Psoas muscle (tissue), 8 donors: ENCODE results near the gene GSTM5. TPM values are rescaled to one million over a fixed set of nuclear protein-coding genes. Genes with fewer than 3 reads are reported as not detected.
"Not testable (repeated sequence)": the region's sequence is repeated elsewhere in the genome, so short reads cannot be mapped to it uniquely, and the experiment has no call there.

Experiments used
- ATAC-seq, 4 donors: fragments of 200-7000 bp; cut with Tn5 transposase; one replicate each; pipeline ENCODE4 v1.9.1; 2020; ENCODE audit warnings: moderate library complexity in 3 of 4, mild to moderate bottlenecking in 2 of 4
- DNase-seq, 2 donors: peaks; one replicate each; pipeline ENCODE4 v3.0.0-alpha.2; 2020
- H3K27ac ChIP-seq: fragments of 200-600 bp; one replicate; pipeline ENCODE4 v1.8.0; 2022
- H3K27me3 ChIP-seq, 3 donors: fragments of 200-600 bp in 1 of 3; one replicate each; pipeline versions ENCODE4 v1.6.1 to v1.8.0; 2013 to 2022; ENCODE audit warnings: low read length in 2 of 3, mild to moderate bottlenecking in 2 of 3, moderate library complexity in 1 of 3; ENCODE audit not compliant: insufficient read depth in 3 of 3
- H3K36me3 ChIP-seq, 2 donors: fragments of 200-600 bp in 1 of 2; one replicate each; pipeline versions ENCODE4 v1.6.1 to v1.8.0; 2013 to 2022; ENCODE audit warnings: low read depth in 1 of 2, mild to moderate bottlenecking in 1 of 2, moderate library complexity in 1 of 2; ENCODE audit not compliant: insufficient read depth in 1 of 2
- H3K4me1 ChIP-seq: fragments of 200-600 bp; one replicate; pipeline ENCODE4 v1.8.0; 2022
- H3K4me3 ChIP-seq: fragments of 200-600 bp; one replicate; pipeline ENCODE4 v1.8.0; 2022; ENCODE audit warnings: mild to moderate bottlenecking
- H3K9me3 ChIP-seq: fragments of 200-600 bp; one replicate; pipeline ENCODE4 v1.8.0; 2022
- WGBS, 3 donors: extraction: QIAGEN DNeasy Blood & Tissue Kit; methylation state at CpG; one replicate each; pipeline versions ENCODE4 v1.1.6 to v1.1.7; 2013; 5-methylcytosine and 5-hydroxymethylcytosine counted together
- intact Hi-C, 2 donors: fragments of 100-400 bp; cut with DNase I; formaldehyde crosslinking; loops; one replicate each; pipeline versions ENCODE4 v1.11.0 to v1.14.2; 2022
- long read RNA-seq, 2 donors: library from polyadenylated mRNA; unstranded; transcript quantifications; one replicate each; pipeline ENCODE4 v2.0.0, GENCODE V29; 2021
- polyA plus RNA-seq, 3 donors: library from polyadenylated mRNA; stranded (reverse); fragments of 200-250 nt; gene quantifications; one replicate each; pipeline ENCODE4 v1.2.3, GENCODE V29; 2013
- total RNA-seq, 4 donors: library from RNA; stranded (reverse); fragmentation: NEBNext Ultra II Directional in 2 of 4; extraction: Animal tissue kit (Norgen Biotek cat#: 25700) in 2 of 4; gene quantifications; one replicate each; pipeline versions ENCODE4 v1.2.1 to v1.2.4, GENCODE V29; 2021 to 2023
- TF ChIP-seq, protein P1 (sequence below): fragments of 200-600 bp; IDR thresholded peaks from one replicate; pipeline ENCODE4 v1.8.0; 2022; ENCODE audit warnings: antibody characterized with exemption
- donor health status: healthy with polysubstance abuse.
- donor health status: DM: no; HTN: no; CAD: no; lungs with moderate emphysema.
- donor health status: Bipolar disorder and iron deficiency.
- donor health status: healthy.
- donor health status: DM: yes; HTN: yes; CAD: no.
- donor health status: DM: no; HTN: no; CAD: no.
- donor health status: DM: no; HTN: no; CAD: no.
- donor health status: DM: yes; HTN: yes; CAD: no.

The GSTM5 gene
- total RNA-seq: 1 to 10 TPM in 2 of 4 donors, under 1 TPM in 2; 0.61 to 5.0 (median 1.1) TPM
- 1 to 10 TPM in 2 of 3 donors, under 1 TPM in 1; 0.53 to 1.4 (median 1.1) TPM for polyA plus RNA-seq
- long read RNA-seq, donor 1, partial matches to known transcripts: 0 of 1 reads
- long read RNA-seq, donor 1, other reads (novel, unspliced or antisense): 0 of 1 reads
- long read RNA-seq, donor 2, partial matches to known transcripts: 0 of 1 reads
- long read RNA-seq, donor 2, other reads (novel, unspliced or antisense): 0 of 1 reads

DNA sequence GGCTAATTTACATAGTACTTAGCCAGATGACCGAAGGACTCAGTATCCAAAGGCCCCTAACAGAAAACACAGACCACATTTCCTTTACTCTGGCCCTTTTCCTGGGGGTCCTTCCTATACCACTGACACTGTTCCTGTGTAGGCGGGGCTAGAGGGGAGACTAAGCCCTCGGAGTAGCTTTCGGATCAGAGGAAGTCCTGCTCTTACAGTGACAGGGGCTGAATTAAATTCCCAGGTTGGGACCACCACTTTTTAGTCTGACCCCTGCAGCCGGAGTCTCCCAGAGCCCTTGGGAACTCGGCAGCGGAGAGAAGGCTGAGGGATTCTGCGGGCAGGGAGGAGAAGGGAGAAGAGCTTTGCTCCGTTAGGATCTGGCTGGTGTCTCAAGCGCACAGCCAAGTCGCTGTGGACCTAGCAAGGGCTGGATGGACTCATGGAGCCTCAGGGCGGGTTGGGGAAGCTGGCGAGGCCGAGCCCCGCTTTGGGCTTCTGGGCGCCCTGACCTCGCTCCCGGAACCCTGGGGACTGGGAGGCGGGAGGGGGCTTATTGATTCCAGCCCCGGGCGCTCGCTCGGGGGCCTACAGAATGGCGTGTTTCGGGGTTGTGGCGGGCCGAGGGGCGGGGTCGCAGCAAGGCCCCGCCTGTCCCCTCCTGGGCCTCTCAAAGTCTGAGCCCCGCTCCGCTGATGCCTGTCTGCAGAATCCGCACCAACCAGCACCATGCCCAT, at the start of gene GSTM5:
Gene GSTM5, plus strand, starts transcription at position 659 of the 728 bp plus-strand sequence. Its CDS starts 62 bp downstream, at position 721.
- ATAC-seq: peak in 3 of 4 donors; percentile 20 to 60 (median 27)
- WGBS, 3 donors: 27 to 39% (median 37%) methylated on average over 21 to 33 of the region's 33 CpGs
- intact Hi-C loops, H3K36me3 ChIP-seq, H3K27me3 ChIP-seq, H3K27ac ChIP-seq, H3K9me3 ChIP-seq, H3K4me1 ChIP-seq: not testable (repeated sequence)
- H3K4me3 ChIP-seq: peak within 1 kb of the TSS; percentile 46
- peak; percentile 37 to 62 for DNase-seq

DNA sequence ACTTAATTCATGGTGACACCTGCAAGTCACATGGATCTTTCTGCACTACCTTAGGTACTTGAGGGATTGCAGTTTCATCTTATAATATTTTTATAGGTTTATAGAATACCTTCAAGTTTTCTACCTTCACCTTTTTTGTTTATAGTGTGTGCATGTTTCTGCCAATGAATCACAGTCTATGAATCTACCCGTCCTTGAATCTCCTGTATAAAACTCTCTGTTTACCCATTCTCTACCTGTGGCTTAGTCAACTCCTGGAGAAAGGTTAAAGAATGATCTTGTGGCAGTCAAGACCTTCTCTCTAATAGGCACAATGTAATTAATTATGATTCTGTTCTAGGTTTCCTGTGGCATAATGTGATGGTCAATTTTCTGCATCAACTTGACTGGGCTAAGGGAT, 47.4 kb upstream of the GSTM5 start:
- TF ChIP-seq, protein P1, sequence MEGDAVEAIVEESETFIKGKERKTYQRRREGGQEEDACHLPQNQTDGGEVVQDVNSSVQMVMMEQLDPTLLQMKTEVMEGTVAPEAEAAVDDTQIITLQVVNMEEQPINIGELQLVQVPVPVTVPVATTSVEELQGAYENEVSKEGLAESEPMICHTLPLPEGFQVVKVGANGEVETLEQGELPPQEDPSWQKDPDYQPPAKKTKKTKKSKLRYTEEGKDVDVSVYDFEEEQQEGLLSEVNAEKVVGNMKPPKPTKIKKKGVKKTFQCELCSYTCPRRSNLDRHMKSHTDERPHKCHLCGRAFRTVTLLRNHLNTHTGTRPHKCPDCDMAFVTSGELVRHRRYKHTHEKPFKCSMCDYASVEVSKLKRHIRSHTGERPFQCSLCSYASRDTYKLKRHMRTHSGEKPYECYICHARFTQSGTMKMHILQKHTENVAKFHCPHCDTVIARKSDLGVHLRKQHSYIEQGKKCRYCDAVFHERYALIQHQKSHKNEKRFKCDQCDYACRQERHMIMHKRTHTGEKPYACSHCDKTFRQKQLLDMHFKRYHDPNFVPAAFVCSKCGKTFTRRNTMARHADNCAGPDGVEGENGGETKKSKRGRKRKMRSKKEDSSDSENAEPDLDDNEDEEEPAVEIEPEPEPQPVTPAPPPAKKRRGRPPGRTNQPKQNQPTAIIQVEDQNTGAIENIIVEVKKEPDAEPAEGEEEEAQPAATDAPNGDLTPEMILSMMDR: no peak
- Histone ChIP-seq H3K4me3 (no peak overlapping the region), H3K4me1 (peaks cover 18% of the 10 kb centered on the region), H3K9me3 (no peaks in the 10 kb centered on the region), H3K36me3 (peaks cover 0 to 40% of the 10 kb centered on the region in 2 donors), H3K27ac (peak overlapping the region; percentile 69), H3K27me3 (no peaks in the 10 kb centered on the region)
- DNase-seq (no peak), ATAC-seq (no peak)
- intact Hi-C loops: no loop called here
- WGBS, 3 donors: 90 to 94% (median 92%) methylated on average over 1 of the region's 1 CpG

DNA sequence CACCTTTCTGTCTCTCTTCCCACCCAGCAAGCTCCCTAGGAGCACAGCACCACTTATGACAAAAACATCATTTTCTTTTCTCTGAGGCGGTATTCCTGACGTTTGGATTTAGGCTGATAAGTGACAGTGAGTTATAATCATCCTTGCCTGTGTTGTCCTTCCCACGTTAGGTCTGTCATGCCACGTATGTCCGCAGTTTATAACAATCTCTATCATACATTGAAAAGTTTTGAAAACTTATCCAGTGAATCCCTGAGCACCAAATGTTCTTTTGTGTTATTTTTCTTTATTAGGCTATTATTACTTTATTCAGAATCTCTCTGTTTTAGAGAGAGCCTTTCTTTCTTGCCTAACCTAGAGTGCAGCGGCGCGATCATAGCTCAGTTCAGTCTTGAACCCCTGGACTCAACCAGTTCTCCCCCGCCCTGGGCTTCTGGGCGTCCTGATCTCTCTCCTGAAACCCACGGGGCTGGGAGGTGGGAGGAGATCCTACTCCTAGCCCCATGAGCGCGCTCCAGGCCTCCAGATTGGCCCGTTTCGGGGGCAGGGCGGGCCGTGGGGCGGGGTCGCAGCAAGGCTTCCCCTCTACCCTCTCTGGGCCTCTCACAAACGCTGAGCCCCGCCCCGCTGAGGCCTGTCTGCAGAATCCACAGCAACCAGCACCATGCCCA, 44.5 kb upstream of the GSTM5 start, which contains the start of gene GSTM2:
Gene GSTM2, plus strand, starts transcription at position 606 of the 671 bp plus-strand sequence. Its CDS starts 59 bp downstream, at position 665.
- ATAC-seq: peak; percentile 98 to 99 (median 98)

DNA sequence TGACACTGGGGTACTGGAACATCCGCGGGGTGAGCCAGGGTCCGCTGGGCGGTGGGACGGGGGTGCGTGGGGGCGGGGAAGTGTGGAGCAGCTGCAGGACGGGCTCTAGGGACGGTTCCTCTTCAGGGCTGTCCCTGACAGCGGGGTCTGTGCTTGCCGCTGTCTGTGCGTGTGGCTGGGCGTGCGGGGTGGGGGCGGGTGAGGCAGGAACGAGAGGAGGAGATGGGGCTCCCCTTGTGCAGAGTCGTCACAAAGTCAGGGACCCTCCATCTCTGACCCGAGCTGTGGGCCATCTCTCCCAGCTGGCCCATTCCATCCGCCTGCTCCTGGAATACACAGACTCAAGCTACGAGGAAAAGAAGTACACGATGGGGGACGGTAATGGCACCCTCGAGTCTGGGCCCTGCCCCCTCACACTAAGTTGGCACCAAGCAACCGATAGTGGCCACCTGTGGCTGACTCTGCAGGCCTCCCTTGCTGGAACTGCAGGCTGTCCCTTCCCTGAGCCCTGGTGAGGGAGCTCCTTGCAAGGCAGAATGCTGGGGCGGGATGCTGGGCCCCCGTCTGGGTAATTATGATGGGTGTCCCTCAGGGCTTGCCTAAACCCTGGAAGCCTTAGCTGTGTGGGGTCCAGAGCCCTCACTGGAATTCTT, 43.8 kb upstream of the GSTM5 start:
- TF ChIP-seq, protein P1: no peak
- intact Hi-C loops: no loop called here
- H3K27me3 ChIP-seq: no peaks in the 10 kb centered on the region
- DNase-seq (peak in 1 of 2 donors; percentile 62), ATAC-seq (peak; percentile 37 to 73 (median 68))
- peaks cover 18% of the 10 kb centered on the region for H3K4me1 ChIP-seq
- peak overlapping the region; percentile 79 for H3K27ac ChIP-seq
- WGBS, 3 donors: 3 to 6% (median 6%) methylated on average over 24 to 26 of the region's 26 CpGs
- peaks cover 0 to 33% of the 10 kb centered on the region in 2 donors for H3K36me3 ChIP-seq
- peak overlapping the region; percentile 72 for H3K4me3 ChIP-seq
- H3K9me3 ChIP-seq: no peaks in the 10 kb centered on the region

More for the DNA sequence above, 44.5 kb upstream of the GSTM5 start, which contains the start of gene GSTM2:
- peak; percentile 94 to 96 for DNase-seq
- Histone ChIP-seq H3K4me1 (peaks cover 18% of the 10 kb centered on the region), H3K36me3 (peaks cover 0 to 29% of the 10 kb centered on the region in 2 donors), H3K9me3 (no peaks in the 10 kb centered on the region), H3K27me3 (no peaks in the 10 kb centered on the region), H3K4me3 (peak within 1 kb of the TSS; percentile 72), H3K27ac (peak within 1 kb of the TSS; percentile 79)
- TF ChIP-seq, protein P1: no peak
- intact Hi-C loops: no loop called here
- 10 to 13% (median 11%) methylated on average over 22 of the region's 22 CpGs for WGBS, 3 donors
